GM21576 (cell line): ENCODE results near the gene ARL2BP.
"Not testable (repeated sequence)": the region's sequence is repeated elsewhere in the genome, so short reads cannot be mapped to it uniquely, and the experiment has no call there.

Source experiments
- ATAC-seq: cut with Tn5 transposase; IDR thresholded peaks from one replicate; pipeline ENCODE4 v1.9.1; 2021; ENCODE audit warnings: mild to moderate bottlenecking, moderate library complexity; ENCODE audit not compliant: unreplicated experiment

The ARL2BP gene

DNA sequence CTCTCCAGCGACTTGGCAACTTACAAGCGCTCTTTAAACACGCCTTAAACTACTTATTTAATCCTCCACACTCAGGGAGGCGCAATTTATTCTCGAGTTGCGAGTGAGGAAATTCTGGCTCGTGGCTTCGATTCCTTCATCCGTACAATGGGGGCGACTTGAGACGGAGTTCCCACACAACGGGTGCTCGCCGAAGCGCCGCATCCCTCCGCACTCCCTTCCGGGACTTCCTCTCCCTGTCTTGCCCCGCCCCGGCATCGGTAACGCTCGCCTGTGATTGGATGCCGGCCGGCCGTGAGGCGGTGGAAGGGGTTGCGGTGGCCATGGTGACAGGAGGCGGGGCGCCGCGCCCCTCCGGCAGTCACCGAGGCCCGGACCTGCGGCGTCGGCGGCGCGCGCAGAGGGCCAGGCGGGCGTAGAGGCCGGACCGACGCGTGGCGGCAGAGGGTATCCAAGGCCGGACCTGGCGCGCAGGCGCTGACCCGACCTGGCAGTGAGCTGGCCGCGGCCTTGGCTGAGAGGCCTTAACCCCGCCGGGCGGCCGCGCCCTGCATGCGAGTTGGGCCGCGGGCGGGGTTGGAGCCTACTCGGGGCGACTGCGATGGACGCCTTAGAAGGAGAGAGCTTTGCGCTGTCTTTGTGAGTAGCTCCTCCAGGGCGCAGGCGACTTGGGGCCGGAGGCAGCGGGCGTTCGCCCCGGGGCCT, at the start of gene ARL2BP:
Gene ARL2BP (plus strand): TSS at position 493 of the 705 bp plus-strand sequence. CDS start 109 bp downstream, at position 602.
- peak; percentile 91 for ATAC-seq

DNA sequence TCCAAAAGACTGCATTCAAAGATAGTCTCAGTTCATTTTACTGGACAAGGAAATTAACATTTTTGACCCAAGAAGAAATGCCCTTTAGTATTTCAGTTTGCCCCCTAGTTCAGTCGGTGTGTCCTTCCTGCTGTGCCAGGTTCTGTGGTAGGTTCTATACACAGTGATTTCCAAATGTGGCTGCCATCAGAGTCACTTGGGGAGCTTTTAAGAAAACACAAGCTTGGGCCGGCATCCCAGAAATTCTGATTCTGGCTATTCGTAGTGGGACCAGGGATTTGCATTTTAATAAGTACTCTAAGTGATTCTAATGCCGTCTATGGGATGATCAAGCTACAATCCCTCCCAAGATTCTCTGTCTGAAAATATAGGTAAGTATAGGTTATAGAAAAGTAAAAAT, 48.8 kb upstream of the ARL2BP start:
- ATAC-seq, result no peak

DNA sequence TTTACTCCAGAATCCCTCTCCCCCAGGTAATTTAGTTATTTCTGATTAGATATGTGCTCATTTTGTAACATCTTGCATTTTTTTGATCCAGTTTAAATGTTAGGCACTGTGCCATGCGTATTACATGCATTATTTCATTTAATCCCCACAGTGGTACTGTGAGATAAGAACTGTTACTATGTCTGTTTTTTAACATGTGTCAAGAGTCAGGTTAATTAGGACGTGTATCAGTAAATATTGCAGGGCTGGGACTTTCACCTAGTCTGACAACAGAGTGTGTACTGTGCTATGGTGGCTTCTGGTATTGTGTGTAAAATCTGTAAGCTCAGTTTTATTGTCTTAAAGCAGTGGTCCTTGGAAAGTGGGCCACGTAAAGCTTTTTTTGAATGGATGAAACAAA, 48.3 kb upstream of the ARL2BP start:
- no peak for ATAC-seq

DNA sequence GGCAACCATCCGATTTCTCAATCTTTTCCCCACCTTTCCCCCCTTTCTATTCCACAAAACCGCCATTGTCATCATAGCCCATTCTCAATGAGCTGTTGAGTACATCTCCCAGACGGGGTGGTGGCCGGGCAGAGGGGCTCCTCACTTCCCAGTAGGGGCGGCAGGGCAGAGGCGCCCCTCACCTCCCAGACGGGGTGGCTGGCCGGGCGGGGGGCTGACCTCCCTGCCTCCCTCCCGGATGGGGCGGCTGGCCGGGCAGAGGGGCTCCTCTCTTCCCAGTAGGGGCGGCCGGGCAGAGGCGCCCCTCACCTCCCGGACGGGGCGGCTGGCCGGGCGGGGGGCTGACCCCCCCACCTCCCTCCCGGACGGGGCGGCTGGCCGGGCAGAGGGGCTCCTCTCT, 44.7 kb upstream of the ARL2BP start:
- not testable (repeated sequence) for ATAC-seq

DNA sequence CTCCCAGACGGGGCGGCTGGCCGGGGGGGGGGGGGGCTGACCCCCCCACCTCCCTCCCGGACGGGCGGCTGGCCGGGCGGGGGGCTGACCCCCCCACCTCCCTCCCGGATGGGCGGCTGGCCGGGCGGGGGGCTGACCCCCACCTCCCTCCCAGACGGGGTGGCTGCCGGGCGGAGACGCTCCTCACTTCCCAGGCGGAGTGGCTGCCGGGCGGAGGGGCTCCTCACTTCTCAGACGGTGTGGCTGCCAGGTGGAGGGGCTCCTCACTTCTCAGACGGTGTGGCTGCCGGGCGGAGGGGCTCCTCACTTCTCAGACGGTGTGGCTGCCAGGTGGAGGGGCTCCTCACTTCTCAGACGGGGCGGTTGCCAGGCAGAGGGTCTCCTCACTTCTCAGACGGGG, 44.1 kb upstream of the ARL2BP start:
- not testable (repeated sequence) for ATAC-seq

DNA sequence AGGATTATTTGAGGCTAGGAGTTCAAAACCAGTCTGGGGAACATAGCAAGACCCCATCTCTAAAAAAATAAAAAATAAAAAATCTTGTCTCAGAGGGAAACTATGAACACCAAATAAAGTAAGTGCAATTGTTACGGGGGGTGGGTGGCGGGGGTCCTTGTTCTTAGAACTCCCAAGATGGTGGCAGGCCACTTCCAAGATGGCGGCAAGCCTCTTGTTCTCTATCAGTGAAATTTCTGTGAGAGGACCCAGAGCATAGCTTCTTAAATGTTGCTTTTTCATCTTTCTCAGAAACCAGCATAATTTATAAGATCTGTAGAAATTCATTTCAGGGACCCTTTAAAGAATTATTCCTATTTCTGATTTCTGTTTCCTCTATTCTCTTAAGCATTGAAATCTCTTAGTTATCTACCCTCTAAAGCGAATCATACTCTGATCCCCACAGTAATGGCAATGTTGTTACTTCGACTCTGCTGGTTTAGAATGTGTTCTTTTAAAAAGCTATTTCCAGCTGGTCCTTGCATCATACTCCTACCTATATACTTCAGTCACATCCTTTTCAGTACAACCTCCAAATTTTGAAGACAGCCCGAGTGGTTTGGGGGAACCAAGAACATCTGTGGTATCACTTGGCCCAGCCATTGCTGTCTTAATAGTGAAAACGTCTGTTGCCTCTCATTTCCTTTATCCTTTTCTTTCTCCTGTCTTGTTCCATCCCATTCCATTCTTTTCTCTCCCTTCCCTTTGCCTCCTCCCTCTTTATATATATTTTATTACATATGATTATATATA, 42.8 kb upstream of the ARL2BP start:
- no peak for ATAC-seq

DNA sequence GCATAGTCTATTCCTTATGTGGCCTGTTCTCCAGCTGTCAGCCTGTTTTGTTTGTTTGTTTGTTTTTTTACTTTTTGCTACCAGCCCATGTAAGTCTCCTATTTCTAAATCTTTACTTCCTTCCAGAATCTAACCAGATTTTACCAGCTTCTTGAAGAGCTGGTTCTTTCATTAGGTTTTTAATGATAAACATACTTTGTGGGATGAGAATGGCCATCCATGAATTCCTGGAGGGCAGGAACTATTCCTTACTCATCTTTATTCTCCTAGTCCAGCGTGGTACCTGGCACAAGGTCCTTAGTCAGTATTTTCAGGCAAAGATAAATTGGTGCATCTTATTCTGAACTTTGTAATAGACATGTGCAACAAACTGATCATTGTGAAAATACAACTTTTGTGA, 41.6 kb upstream of the ARL2BP start:
- ATAC-seq, result no peak

DNA sequence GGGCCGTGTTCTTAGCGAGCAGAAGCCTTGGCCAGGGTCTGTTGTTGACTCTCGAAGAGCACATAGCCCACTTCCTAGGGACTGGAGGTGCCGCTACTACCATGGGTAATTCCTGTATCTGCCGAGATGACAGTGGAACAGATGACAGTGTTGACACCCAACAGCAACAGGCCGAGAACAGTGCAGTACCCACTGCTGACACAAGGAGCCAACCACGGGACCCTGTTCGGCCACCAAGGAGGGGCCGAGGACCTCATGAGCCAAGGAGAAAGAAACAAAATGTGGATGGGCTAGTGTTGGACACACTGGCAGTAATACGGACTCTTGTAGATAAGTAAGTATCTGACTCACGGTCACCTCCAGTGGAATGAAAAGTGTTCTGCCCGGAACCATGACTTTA, 40.4 kb upstream of the ARL2BP start:
- no peak for ATAC-seq

DNA sequence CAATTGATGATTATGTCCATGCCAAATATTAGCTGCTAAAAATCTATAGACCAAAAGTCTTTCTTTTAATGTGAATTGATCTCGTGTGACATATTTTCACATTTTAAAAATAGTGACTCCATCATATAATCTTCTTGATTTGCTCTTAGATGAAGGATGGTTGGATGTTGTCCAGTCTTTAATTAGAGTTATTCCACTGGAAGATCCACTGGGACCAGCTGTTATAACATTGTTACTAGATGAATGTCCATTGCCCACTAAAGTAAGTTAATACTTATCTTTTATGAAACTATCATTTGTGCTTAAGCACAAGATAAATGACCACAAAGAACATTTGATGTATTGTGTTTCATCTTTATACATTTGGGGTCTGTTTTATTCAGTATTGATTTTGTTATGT, 36.1 kb upstream of the ARL2BP start:
- no peak for ATAC-seq

DNA sequence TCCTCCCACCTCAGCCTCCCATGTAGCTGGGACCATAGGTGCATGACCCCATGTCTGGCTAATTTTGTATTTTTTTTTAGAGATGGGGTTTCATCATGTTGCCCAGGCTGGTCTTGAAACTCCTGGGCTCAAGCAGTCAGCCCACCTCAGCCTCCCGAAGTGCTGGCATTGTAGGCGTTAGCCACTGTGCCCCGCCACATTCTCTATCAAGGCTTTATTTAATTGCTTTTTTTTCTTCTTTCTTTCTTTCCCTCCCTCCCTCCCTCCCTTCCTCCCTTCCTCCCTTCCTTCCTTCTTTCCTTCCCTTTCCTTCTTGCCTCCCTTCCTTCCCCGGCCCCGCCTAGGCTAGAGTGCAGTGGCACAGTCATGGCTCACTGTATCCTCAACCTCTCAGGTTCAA, 35.3 kb upstream of the ARL2BP start:
- ATAC-seq, result no peak

DNA sequence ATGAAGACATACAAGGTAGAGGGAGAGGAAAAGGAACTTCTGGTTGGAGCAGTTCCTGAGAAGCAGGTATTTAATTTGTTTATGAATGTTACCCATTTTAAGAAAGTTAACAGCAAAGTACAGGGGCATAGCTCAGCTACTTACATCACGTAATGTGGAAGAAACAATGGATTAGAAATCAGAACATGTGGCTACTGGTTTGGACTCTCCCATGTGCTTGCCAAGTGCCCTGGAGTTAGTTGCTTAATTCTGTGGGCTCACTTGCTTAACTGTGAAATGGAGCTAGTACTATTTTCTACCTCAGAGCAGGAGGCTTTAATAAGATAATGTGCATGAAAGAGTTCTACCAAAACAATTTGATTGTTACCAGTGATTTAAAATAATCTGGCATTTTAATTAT, 31.6 kb upstream of the ARL2BP start:
- no peak for ATAC-seq

DNA sequence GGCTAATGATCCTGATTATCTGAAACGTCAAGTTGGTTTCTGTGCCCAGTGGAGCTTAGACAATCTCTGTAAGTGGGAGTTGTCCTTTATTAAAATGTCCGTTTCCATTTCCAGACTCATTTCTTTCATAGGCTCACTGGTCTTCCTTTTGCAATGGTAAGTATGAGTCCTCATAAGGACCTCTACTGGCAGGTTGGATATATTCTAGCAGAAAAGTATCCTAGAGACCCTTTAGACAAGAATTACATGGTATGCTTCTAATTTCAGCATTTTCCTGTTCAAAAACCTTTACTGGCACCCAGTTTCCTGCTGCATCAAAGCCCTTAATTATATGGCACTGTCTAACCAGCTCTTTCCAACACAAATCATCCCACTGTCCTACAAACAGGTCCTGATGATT, 28.1 kb upstream of the ARL2BP start:
- ATAC-seq, result no peak

DNA sequence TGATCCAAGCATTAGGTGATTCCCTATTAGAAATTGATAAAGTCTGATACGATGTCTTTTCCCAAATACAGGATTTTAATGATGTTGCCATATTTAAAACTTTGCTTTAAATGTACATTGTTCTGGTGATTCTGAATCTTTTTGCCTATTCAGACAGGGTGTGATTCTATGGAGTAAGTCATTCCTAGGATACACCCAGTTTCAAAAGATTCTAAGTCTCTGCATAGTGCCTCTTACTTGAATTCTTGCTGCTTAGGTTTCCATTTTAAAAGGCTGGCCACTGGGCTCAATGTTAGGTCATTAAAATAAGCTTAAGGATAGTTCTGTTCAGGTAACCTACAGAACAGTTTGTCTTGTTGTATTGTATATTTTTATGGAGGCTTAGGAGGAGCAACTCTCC, 22.0 kb upstream of the ARL2BP start:
- ATAC-seq, result no peak

DNA sequence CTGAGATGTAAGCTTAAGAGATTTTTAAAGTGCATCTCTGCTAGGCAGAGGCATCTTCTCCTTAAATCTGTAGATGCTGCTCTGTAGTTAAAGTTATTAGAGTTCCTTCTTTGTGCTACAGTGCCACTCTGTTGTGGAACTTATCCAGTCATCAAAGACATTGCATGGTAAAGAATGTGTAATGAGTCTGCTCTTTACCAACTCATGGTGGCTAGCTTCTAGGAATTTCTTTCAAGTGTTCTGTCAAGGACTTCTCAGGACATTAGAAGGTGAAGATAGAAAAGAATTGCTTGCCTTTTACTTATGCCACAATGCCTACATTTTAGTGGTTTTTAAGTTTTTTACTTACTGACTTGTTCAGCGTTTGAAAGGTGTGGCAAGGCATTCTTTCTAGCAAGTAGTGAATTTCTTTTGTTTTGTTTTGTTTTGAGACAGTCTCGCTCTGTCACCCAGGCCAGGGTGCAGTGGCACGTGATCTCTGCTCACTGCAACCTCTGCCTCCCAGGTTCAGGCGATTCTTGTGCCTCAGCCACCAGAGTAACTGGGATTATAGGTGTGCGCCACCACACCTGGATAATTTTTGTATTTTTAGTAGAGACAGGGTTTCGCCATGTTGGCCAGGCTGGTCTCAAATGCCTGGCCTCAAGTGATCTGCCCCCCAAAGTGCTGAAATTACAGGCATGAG, 20.3 kb upstream of the ARL2BP start:
- ATAC-seq, result no peak

DNA sequence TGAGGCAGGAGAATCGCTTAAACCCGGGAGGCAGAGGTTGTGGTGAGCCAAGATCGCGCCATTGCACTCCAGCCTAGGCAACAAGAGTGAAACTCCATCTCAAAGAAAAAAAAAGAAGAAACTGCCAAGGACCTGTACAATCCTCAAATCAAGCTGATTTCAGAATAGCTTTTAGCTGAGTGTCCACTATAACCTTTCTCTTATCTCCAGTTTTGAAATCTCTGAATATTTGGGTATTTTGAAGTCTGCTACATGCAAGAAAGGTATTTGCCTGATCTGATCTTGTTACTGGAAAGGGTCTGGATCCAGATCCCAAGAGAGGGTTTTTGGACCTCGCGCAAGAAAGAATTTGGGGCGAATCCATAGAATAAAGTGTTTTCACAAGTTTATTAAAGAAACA, 19.1 kb upstream of the ARL2BP start:
- ATAC-seq, result no peak

DNA sequence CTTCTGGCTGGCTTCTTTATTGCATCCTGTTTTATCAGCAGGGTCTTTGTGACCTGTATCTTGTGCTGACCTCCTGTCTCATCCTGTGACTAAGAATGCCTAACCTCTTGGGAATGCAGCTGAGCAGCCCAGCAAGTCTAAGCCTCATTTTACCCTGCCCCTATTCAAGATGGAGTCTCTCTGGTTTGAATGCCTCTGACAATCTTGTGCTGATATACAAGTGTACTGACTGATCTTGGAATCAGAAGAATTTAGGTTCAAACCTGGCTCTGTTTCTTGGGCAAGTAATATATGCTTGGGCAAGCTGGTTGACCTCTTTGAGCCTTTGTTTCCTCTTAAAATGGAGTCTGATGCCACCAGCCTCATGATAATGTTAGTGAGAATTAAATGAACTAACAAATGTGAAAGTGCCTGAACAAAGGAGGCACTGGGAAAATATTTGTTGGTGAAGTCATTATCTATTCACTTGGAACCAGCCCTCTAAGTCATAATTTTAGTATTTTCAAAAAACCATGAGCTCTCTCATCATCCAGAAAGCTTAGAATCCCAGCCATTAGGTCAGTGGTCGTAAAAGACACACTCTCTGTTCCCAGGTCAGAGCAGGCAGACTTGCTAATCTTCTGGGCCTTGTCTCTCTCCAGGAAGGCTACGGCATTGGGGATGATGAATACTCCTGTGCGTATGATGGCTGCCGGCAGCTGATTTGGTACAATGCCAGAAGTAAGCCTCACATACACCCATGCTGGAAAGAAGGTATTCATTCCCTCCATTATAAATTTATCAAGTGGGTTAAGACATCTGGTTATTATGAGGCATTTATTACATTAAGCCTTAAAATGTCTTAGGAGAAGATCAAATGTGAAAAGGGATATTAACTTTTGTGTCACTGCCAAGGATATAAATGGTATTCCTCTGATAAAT, 18.1 kb upstream of the ARL2BP start:
- no peak for ATAC-seq

DNA sequence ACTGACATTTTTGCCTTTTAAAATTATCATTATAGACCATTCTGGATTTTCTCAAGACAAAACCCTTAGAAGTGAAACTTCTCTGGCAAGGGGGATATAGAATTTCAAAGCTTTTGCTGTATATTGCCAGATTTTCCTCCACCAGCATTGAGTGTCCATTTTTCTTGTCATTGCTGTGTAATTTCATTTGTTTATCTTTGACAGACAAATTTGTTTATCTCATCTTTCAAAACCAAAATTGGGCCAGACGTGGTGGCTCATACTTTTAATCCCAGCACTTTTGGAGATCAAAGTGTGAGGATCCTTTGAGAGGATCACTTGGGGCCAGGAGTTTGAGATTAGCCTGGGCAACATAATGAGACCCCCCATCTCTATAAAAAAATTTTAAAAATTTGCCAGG, 16.0 kb upstream of the ARL2BP start:
- ATAC-seq, result no peak

DNA sequence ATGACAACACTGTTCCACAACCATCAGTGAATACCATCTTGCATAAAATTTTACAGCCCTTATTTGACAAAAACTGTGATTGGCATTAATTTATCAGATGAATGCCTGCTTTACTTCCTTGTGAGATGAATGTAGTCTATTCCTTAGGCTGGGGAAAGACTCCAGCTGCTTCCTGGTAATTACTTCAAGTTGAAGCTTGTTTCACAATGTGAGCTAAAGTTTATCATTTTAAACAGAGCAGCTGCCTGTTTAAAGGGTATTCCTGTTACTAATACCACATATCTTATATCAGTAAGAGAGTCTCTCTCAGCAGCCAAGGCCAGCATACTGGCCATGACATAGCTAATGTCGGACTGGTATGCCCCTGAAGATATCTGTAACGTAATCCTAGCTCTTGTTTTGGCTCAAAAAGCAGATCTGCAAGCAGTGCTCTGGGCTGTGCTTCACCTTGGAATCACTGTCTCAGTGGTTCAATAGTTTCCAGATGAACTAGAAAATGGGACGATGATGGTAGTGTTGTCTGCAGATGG, 13.2 kb upstream of the ARL2BP start:
- no peak for ATAC-seq

DNA sequence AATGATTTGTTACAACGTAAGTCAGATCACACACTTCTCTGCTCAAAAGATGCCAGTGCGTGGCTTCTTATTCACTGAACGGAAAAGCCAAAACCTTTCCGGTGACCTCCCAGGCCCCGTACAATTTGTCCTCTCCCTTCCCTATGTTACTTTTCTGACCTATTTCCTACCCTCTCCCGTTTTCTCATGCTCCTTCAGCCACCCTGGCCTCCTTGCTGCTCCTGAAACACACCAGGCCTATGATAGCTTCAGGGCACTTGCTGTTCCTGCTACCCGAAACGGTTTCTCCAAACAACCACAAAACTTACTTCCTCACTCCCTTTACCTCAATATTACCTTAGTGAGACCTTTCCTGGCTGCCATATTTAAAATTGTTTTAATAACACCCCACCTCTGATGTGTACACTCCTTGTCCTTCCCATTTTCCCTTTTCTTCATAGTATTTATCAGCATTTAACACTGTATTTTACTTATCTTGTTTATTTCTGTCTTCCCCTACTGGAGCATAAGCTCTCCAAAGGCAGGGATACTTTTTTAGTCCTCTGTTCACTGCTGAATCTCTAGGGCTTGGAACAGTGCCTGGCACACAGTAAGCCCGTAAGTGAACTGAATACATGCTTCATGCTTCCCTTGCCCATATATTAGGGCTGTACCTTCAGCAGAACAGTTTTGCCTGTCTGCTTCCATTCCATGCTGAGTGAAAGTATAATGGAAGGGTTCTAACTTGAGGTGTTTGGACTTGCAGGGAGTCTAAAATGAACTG, 10.9 kb upstream of the ARL2BP start:
- no peak for ATAC-seq

DNA sequence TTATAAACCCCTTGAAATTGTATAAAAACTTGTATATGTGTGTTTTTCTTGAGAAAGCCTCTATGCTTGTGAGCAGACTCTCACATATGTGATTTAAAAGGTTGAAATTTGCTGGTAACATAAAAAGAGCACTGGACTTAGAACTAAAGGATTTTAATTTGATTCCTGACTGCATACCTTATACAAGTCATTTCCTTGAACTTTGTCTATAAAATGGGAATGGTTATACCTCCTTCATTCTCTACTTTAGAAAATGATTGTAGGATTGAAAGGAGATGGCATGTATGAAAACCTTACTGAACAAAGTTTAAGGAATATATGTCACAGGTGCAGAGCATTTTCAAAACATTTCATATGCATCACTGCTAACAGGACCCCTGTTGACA, 10.4 kb upstream of the ARL2BP start:
- ATAC-seq, result no peak
